Transverse colon (tissue), 4 donors: ENCODE results near the gene XYLT1.

Experiments
- CTCF ChIP-seq, 5 experiments: fragments of 200-600 bp in 3 of 5; fragments of 450-650 bp in 2 of 5; sonication (generic) in 3 of 5; IDR thresholded peaks; 1 replicate in 2 of 5; 2 replicates in 3 of 5; pipeline ENCODE4 v1.5.1; 2016 to 2017; ENCODE audit warnings: antibody characterized with exemption in 5 of 5, inconsistent platforms in 3 of 5, mild to moderate bottlenecking in 2 of 5, moderate library complexity in 1 of 5
- EP300 ChIP-seq: sonication (generic); formaldehyde crosslinking; IDR thresholded peaks from one replicate; pipeline ENCODE4 v1.6.1; 2017; ENCODE audit warnings: antibody characterized with exemption, low read depth
- POLR2A ChIP-seq: fragments of 450-650 bp; IDR thresholded peaks from one replicate; pipeline ENCODE4 v1.6.1; 2016; ENCODE audit warnings: antibody characterized with exemption, mild to moderate bottlenecking, moderate library complexity
- POLR2AphosphoS5 ChIP-seq, 3 donors: sonication (generic); formaldehyde crosslinking; IDR thresholded peaks; one replicate each; pipeline ENCODE4 v1.6.1; 2016; ENCODE audit warnings: antibody characterized with exemption in 3 of 3

GRCh38 chr16:17496891-17497290 lies 26.1 kb upstream of the XYLT1 start:
- TF ChIP-seq CTCF (IDR thresholded peaks at IDR 0.05) = no peak
- no peak for TF ChIP-seq POLR2AphosphoS5 (IDR thresholded peaks at IDR 0.05)
- no peak for TF ChIP-seq POLR2A
- no peak for TF ChIP-seq EP300
